ENCODE measurements around the gene GAS2L1.

The GAS2L1 gene

DNA sequence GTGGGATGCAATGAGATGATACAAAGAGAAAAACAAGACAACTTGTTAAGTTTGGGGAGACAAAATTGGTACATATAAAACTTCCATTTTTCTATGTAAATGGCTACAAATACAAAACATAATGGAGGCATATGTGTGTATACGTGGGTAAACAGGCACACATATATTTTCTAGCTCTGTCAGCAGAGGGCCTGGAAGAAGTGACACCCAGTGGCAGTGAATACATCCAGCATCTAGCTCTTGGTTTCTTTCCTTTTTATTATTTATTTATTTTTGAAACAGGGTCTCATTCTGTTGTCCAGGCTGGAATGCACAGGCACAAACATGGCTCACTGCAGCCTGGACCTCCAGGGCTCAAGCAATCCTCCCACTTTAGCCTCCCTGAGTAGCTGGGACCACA is 14.1 kb downstream of the GAS2L1 start:
- H3K4me1 ChIP-seq (ENCODE audit: control insufficient read depth in 1 of 2, insufficient read depth in 2 of 2, low read length in 2 of 2): peaks cover 0 to 5% of the 10 kb centered on the region in 2 donors
- no peaks in the 10 kb centered on the region for H3K36me3 ChIP-seq (ENCODE audit: control insufficient read depth in 1 of 2, insufficient read depth in 2 of 2, low read length in 2 of 2)
- no peak overlapping the region for H3K4me3 ChIP-seq (ENCODE audit: low read depth in 1 of 2, low read length in 2 of 2)
- H3K9me3 ChIP-seq (ENCODE audit: control insufficient read depth in 1 of 2, low read length in 2 of 2): no peaks in the 10 kb centered on the region
- H3K27ac ChIP-seq (ENCODE audit: low read length): no peak overlapping the region
- H3K27me3 ChIP-seq (ENCODE audit: low read depth, low read length): peaks cover 7% of the 10 kb centered on the region

- Histone ChIP-seq H3K27ac (ENCODE audit: low read length) (no peak overlapping the region), H3K4me3 (ENCODE audit: low read depth in 1 of 2, low read length in 2 of 2) (no peak overlapping the region), H3K9me3 (ENCODE audit: control insufficient read depth in 1 of 2, low read length in 2 of 2) (no peaks in the 10 kb centered on the region), H3K36me3 (ENCODE audit: control insufficient read depth in 1 of 2, insufficient read depth in 2 of 2, low read length in 2 of 2) (peaks cover 3 to 22% of the 10 kb centered on the region in 2 donors), H3K4me1 (ENCODE audit: control insufficient read depth in 1 of 2, insufficient read depth in 2 of 2, low read length in 2 of 2) (no peaks in the 10 kb centered on the region), H3K27me3 (ENCODE audit: low read depth, low read length) (no peaks in the 10 kb centered on the region)
Observed at GRCh38 chr22:29323641-29324040, 17.2 kb downstream of the GAS2L1 start.

- H3K36me3 ChIP-seq (ENCODE audit: control insufficient read depth in 1 of 2, insufficient read depth in 2 of 2, low read length in 2 of 2): peaks cover 3 to 39% of the 10 kb centered on the region in 2 donors
- no peak overlapping the region for H3K27ac ChIP-seq (ENCODE audit: low read length)
- no peaks in the 10 kb centered on the region for H3K27me3 ChIP-seq (ENCODE audit: low read depth, low read length)
- H3K9me3 ChIP-seq (ENCODE audit: control insufficient read depth in 1 of 2, low read length in 2 of 2): no peaks in the 10 kb centered on the region
- no peak overlapping the region for H3K4me3 ChIP-seq (ENCODE audit: low read depth in 1 of 2, low read length in 2 of 2)
- H3K4me1 ChIP-seq (ENCODE audit: control insufficient read depth in 1 of 2, insufficient read depth in 2 of 2, low read length in 2 of 2): peaks cover 0 to 3% of the 10 kb centered on the region in 2 donors
Observed at GRCh38 chr22:29325356-29325755, 18.9 kb downstream of the GAS2L1 start.

DNA sequence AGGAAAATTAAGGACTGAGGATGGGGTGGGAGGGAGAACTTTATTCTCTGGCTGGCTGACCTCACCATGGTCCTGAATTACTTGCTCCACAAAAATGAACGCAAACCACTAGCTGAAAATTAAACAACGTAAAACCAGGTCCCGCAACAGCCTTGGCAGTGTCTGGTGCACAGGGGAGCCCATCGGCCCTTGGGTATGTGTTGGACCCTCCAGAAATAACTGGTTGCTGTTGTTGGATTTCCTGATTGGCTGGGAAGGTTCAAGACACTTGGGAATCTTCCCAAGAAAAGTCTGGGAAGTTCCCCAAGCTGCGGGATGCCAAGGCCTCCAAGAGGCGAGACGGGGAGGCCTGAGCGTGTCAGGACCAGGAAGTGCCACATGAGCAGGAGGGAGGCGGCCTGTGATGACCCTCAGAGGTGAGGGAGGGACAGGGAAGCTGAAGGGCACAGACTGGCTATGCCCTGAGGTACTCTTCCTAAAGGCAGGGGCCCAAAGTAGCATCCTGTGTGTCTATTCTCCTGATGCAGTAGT is 19.4 kb downstream of the GAS2L1 start:
- no peaks in the 10 kb centered on the region for H3K27me3 ChIP-seq (ENCODE audit: low read depth, low read length)
- peaks cover 3 to 42% of the 10 kb centered on the region in 2 donors for H3K36me3 ChIP-seq (ENCODE audit: control insufficient read depth in 1 of 2, insufficient read depth in 2 of 2, low read length in 2 of 2)
- H3K4me1 ChIP-seq (ENCODE audit: control insufficient read depth in 1 of 2, insufficient read depth in 2 of 2, low read length in 2 of 2): peaks cover 0 to 7% of the 10 kb centered on the region in 2 donors
- H3K9me3 ChIP-seq (ENCODE audit: control insufficient read depth in 1 of 2, low read length in 2 of 2): no peaks in the 10 kb centered on the region
- no peak overlapping the region for H3K4me3 ChIP-seq (ENCODE audit: low read depth in 1 of 2, low read length in 2 of 2)
- H3K27ac ChIP-seq (ENCODE audit: low read length): no peak overlapping the region

DNA sequence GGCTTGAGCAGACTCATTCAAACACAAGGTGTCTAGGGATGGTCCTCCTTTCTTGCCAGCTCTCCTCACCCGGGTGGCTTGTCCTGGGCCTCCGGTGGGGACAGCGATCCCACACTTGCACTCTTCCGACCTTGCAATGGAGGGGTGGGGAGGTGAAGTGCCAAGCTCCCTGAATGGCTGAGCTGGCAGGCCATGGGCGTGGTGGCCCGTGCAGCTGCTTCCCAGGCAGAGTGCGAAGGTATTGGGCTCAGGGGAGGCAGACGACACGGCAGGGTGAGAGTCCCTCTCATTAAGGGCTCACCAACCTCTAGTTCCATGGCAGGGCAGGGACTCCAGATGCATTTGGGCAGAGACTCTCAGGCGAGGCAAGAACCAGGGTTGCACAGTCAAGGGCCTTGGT is 20.0 kb downstream of the GAS2L1 start:
- no peaks in the 10 kb centered on the region for H3K27me3 ChIP-seq (ENCODE audit: low read depth, low read length)
- H3K4me3 ChIP-seq (ENCODE audit: low read depth in 1 of 2, low read length in 2 of 2): no peak overlapping the region
- H3K4me1 ChIP-seq (ENCODE audit: control insufficient read depth in 1 of 2, insufficient read depth in 2 of 2, low read length in 2 of 2): peaks cover 0 to 11% of the 10 kb centered on the region in 2 donors
- H3K36me3 ChIP-seq (ENCODE audit: control insufficient read depth in 1 of 2, insufficient read depth in 2 of 2, low read length in 2 of 2): peaks cover 3 to 48% of the 10 kb centered on the region in 2 donors
- no peaks in the 10 kb centered on the region for H3K9me3 ChIP-seq (ENCODE audit: control insufficient read depth in 1 of 2, low read length in 2 of 2)
- no peak overlapping the region for H3K27ac ChIP-seq (ENCODE audit: low read length)

DNA sequence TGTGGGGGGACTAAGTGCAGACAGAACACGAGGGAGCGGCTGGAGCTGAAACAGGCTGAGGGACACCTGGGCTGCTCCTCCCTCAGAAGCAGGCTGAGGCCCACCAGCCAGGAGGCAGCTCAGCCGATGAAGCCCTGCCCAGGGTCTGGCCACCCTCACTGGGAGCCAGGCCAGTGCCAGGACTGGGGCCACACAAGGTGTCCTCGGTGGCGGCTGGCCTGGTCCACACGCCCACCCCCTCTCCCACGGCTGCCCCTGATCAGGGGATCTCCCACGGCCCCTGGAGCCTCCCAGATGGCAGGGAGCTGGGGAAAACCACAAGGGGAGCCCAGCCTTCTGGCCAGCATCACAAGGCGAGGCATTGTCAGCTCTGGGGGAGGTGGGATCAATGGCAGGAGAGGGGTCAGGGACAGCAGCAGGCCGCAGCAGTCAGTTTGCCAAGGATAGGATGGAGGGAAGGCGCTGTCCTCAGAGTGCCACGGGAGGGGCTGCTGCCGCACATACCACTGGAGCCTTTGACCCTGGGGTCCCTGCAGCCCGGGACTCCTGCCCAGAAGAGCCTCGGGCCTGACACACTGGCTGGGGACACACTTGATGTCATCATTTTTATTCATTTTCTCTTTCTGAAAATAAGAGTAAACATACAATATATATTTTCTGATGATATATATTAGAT is 20.8 kb downstream of the GAS2L1 start:
- Histone ChIP-seq H3K4me3 (ENCODE audit: low read depth in 1 of 2, low read length in 2 of 2) (no peak overlapping the region), H3K27me3 (ENCODE audit: low read depth, low read length) (no peaks in the 10 kb centered on the region), H3K4me1 (ENCODE audit: control insufficient read depth in 1 of 2, insufficient read depth in 2 of 2, low read length in 2 of 2) (peaks cover 0 to 11% of the 10 kb centered on the region in 2 donors), H3K9me3 (ENCODE audit: control insufficient read depth in 1 of 2, low read length in 2 of 2) (no peaks in the 10 kb centered on the region), H3K36me3 (ENCODE audit: control insufficient read depth in 1 of 2, insufficient read depth in 2 of 2, low read length in 2 of 2) (peaks cover 5 to 51% of the 10 kb centered on the region in 2 donors), H3K27ac (ENCODE audit: low read length) (no peak overlapping the region)

DNA sequence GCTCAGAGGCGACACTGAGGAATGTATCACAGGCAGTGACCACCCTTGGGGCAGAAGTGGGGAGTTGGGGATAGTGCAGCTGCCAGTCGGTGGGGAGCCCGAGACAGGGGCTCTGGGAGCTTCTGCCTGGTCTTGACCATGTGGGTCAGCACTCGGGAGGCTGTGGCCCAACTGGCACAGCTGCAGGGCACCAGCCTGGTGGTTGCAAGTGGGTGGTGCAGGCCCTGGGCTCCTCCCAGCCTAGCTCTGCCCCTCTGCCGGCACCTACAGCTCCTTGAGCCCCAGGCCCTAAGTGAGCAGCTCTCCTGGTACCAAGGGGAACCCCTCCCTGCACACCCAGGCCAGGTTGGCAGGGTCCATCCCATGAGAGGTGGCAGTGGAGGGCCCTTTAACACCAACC is 21.6 kb downstream of the GAS2L1 start:
- Histone ChIP-seq H3K27ac (ENCODE audit: low read length) (no peak overlapping the region), H3K36me3 (ENCODE audit: control insufficient read depth in 1 of 2, insufficient read depth in 2 of 2, low read length in 2 of 2) (peaks cover 13 to 58% of the 10 kb centered on the region in 2 donors), H3K4me3 (ENCODE audit: low read depth in 1 of 2, low read length in 2 of 2) (no peak overlapping the region), H3K4me1 (ENCODE audit: control insufficient read depth in 1 of 2, insufficient read depth in 2 of 2, low read length in 2 of 2) (peaks cover 0 to 11% of the 10 kb centered on the region in 2 donors), H3K9me3 (ENCODE audit: control insufficient read depth in 1 of 2, low read length in 2 of 2) (no peaks in the 10 kb centered on the region), H3K27me3 (ENCODE audit: low read depth, low read length) (no peaks in the 10 kb centered on the region)

- H3K27ac ChIP-seq (ENCODE audit: low read length): no peak overlapping the region
- H3K4me1 ChIP-seq (ENCODE audit: control insufficient read depth in 1 of 2, insufficient read depth in 2 of 2, low read length in 2 of 2): peaks cover 0 to 11% of the 10 kb centered on the region in 2 donors
- H3K36me3 ChIP-seq (ENCODE audit: control insufficient read depth in 1 of 2, insufficient read depth in 2 of 2, low read length in 2 of 2): peaks cover 13 to 61% of the 10 kb centered on the region in 2 donors
- H3K27me3 ChIP-seq (ENCODE audit: low read depth, low read length): no peaks in the 10 kb centered on the region
- no peaks in the 10 kb centered on the region for H3K9me3 ChIP-seq (ENCODE audit: control insufficient read depth in 1 of 2, low read length in 2 of 2)
- H3K4me3 ChIP-seq (ENCODE audit: low read depth in 1 of 2, low read length in 2 of 2): no peak overlapping the region
Observed at GRCh38 chr22:29328566-29329500, 22.4 kb downstream of the GAS2L1 start.

- peaks cover 13 to 64% of the 10 kb centered on the region in 2 donors for H3K36me3 ChIP-seq (ENCODE audit: control insufficient read depth in 1 of 2, insufficient read depth in 2 of 2, low read length in 2 of 2)
- no peaks in the 10 kb centered on the region for H3K27me3 ChIP-seq (ENCODE audit: low read depth, low read length)
- no peak overlapping the region for H3K27ac ChIP-seq (ENCODE audit: low read length)
- H3K4me1 ChIP-seq (ENCODE audit: control insufficient read depth in 1 of 2, insufficient read depth in 2 of 2, low read length in 2 of 2): peaks cover 0 to 11% of the 10 kb centered on the region in 2 donors
- H3K4me3 ChIP-seq (ENCODE audit: low read depth in 1 of 2, low read length in 2 of 2): no peak overlapping the region
- no peaks in the 10 kb centered on the region for H3K9me3 ChIP-seq (ENCODE audit: control insufficient read depth in 1 of 2, low read length in 2 of 2)
Observed at GRCh38 chr22:29329581-29329980, 23.1 kb downstream of the GAS2L1 start.

DNA sequence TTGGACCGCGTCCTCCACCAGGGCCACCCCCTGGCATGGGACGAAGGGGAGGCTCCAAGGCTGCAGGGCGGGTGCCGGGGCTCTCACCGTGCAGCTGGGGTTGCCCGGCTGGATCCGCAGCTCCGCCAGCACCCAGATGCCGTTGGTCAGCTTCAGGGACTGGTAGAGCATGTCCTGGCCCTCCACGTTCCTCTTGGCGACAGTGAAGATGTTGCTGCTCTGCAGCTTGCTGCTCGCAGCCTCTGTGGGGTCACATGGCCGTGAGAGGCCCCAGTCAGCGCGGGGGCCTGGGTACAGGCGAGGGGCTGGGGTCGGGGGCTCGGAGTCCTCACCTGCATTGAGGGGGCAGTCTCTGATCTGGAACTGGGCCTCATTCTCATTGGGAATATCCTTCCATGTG is 23.8 kb downstream of the GAS2L1 start:
- no peak overlapping the region for H3K4me3 ChIP-seq (ENCODE audit: low read depth in 1 of 2, low read length in 2 of 2)
- no peaks in the 10 kb centered on the region for H3K9me3 ChIP-seq (ENCODE audit: control insufficient read depth in 1 of 2, low read length in 2 of 2)
- H3K4me1 ChIP-seq (ENCODE audit: control insufficient read depth in 1 of 2, insufficient read depth in 2 of 2, low read length in 2 of 2): peaks cover 0 to 11% of the 10 kb centered on the region in 2 donors
- H3K27ac ChIP-seq (ENCODE audit: low read length): no peak overlapping the region
- peaks cover 13 to 70% of the 10 kb centered on the region in 2 donors for H3K36me3 ChIP-seq (ENCODE audit: control insufficient read depth in 1 of 2, insufficient read depth in 2 of 2, low read length in 2 of 2)
- no peaks in the 10 kb centered on the region for H3K27me3 ChIP-seq (ENCODE audit: low read depth, low read length)

DNA sequence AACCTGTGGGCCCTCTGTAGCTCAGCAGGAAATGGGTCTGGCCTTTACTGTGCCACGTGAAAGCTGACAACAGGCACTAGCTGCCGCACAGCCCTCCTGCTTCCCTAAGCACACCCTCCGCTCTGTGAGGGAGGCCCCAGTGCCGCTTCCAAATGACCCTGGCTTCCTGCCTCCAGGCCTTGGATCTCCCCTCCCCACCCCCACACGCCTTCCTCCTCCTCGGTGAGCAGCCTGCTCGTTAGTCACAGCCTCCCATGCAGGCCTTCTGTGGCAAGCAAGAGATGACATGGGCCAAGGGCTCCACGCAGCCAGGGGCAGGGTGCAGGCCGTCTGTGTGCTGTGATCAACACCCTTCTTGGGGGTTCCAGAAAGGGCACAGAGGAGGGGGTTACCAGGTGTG is 24.3 kb downstream of the GAS2L1 start:
- no peaks in the 10 kb centered on the region for H3K27me3 ChIP-seq (ENCODE audit: low read depth, low read length)
- H3K27ac ChIP-seq (ENCODE audit: low read length): no peak overlapping the region
- H3K4me1 ChIP-seq (ENCODE audit: control insufficient read depth in 1 of 2, insufficient read depth in 2 of 2, low read length in 2 of 2): peaks cover 0 to 11% of the 10 kb centered on the region in 2 donors
- no peaks in the 10 kb centered on the region for H3K9me3 ChIP-seq (ENCODE audit: control insufficient read depth in 1 of 2, low read length in 2 of 2)
- H3K4me3 ChIP-seq (ENCODE audit: low read depth in 1 of 2, low read length in 2 of 2): no peak overlapping the region
- peaks cover 13 to 74% of the 10 kb centered on the region in 2 donors for H3K36me3 ChIP-seq (ENCODE audit: control insufficient read depth in 1 of 2, insufficient read depth in 2 of 2, low read length in 2 of 2)

All from muscle layer of duodenum (tissue), 2 donors.